ENCODE data around the gene UNCX.
"Not testable (repeated sequence)": the region's sequence is repeated elsewhere in the genome, so short reads cannot be mapped to it uniquely, and the experiment has no call there.

UNCX gene

GRCh38 chr7:1259621-1260243, 27.1 kb downstream of the UNCX start:
- DNase-seq: no peak

- no peak for DNase-seq
Measured at GRCh38 chr7:1260244-1260635, 27.6 kb downstream of the UNCX start.

DNA sequence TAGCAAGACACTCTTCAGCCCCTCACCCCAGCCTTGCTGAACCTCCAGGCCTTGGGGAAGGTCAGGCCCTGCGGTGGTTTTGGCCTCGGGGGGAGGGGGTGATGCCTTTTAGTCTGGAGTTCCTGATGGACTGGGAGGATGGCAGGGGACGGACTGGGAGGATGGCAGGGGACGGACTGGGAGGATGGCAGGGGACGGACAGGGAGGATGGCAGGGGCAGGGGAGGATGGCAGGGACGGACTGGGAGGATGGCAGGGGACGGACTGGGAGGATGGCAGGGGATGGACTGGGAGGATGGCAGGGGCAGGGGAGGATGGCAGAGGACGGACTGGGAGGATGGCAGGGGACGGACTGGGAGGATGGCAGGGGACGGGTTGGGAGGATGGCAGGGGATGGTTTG, 28.4 kb downstream of the UNCX start:
- not testable (repeated sequence) for DNase-seq

- no peak for DNase-seq
Measured at GRCh38 chr7:1262441-1262840, 29.8 kb downstream of the UNCX start.

- no peak for DNase-seq
Measured at GRCh38 chr7:1263391-1263951, 30.8 kb downstream of the UNCX start.

DNA sequence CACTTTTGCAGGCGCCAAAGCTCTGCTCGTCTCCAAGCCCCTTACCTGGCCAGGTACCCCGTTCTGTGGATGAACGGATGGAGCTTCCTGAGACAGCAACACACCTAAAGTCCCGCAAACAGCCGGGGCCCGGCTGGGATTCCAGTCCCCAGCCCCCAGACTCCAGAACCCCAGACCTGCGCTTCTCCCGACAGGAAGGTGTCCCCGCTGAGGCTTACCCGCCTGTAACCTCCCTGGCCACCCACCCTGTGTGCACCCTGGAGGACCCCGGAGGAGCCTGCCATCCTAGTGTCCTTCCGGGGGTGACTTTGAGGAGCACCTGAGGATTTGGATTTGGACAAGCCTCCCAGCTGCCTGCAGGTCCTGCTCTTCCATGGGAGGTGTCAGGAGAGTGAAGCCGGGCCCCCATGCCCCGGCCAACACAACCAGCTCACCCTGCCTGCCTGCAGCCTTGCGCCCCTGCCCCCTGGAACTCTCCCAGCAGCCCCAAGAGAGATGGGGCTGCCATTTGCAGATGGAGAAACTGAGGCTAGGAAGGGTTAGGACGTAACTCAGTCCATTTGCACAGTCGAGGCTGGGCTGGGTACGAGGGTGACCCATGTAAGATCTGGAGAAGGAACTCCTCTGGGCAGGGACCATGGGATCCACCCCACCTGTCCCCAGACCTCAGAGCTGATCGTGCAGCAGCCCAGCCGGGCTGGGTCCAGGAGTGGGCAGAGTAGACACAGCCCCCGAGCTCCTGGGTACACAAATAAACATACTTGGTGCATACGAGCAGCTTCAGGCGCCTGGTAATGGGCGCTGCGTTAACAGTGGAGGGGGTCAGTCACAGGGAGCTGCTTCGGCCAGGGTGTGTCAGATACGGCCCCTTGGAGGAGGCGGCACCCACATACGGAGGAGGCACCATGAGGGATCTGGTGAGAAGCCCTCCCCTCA, 31.9 kb downstream of the UNCX start:
- no peak for DNase-seq

DNA sequence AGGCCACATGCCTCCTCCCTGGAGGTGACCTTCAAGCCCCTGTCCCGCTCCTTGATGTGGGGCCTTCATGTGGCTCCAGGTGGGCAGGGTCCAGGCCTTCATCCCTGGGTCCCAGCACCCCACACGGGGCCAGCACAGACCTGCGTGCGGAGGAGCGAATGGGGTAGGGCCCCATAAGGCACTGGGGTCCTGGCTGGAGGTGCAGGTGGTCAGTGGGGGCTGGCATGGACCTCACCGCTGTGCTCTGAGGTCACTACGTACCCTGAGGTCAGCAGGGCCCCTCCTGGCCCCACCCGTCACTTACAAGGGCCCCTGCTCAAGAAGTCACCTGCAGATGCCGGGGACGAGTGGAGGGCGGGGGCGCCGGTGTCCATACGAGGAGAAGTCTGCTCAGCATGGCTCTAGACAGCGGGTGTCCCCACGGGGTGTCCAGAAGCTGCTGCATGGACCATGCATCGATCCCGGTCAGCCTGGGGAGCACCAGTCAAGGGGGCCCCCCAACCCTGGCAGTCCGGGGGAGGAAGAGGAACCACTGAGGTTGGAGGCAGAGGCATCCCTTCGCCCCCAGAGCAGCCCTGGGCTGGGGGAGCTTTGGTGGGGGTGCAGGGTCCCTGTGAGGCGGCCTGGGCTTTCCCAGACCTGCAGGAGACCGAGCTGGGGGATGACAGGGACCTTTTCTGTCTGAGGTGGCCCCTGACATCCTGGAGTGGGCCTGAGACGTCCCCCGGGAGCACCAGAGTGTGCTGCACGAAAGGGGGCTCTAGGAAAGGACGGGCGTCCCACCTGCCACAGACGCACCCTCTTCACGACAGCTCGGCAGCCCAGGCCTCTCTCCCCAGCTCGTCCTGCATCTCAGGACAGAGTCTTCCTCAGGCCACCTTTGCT, 34.6 kb downstream of the UNCX start:
- DNase-seq: no peak

- DNase-seq: no peak
Measured at GRCh38 chr7:1268076-1268815, 35.6 kb downstream of the UNCX start.

GRCh38 chr7:1268866-1269265, 36.2 kb downstream of the UNCX start:
- DNase-seq: no peak

DNA sequence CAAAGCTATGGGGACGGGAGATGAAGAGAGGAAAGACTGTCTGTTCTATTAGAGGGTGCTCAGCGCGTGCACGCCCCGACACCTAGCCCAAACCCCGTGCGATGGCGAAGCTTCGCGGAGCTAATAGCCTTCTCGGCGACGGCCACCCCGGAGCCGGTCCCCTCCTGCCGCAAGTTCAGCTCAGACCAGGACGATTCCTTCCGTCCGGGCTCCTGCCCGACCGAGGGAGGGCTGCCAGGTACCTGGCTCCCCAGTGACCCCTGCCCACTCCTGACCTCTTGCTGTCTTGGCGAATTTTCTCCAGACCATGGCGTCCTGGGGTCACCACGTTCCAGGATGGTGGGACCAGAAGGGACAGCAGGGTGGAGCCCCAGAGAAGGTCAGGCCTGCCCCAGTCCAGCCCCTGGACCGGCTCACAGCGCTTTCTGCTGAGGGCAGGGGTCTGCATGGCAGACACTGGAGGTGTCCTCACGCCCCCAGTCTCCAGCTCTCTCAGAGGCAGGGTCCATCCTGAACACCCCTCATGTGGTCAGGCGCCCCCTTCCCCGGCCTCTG, 36.7 kb downstream of the UNCX start:
- DNase-seq: no peak

DNA sequence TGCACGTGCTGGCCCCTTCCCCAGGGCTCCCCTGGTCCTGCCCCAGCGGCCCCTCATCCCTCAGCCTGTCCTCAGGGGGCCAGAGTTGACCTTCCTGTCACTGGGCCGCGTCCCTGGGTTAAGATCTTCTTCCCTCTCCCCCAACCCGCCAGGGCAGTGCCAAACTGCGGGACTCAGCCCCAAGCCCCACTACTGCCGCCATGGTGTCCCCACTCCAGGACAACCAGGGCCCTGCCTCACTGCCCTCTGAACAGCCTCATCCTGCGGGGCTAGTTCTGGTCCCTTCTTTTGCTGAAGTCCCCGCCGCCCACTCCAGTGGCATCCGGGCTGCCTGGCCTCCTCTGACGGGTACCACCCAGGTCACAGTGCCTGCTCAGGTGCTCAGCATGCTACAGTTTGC, 37.5 kb downstream of the UNCX start:
- DNase-seq: no peak

- no peak for DNase-seq
Measured at GRCh38 chr7:1271046-1271445, 38.4 kb downstream of the UNCX start.

- DNase-seq: no peak
Measured at GRCh38 chr7:1271656-1272055, 39.0 kb downstream of the UNCX start.

- DNase-seq: not testable (repeated sequence)
Measured at GRCh38 chr7:1272136-1272535, 39.5 kb downstream of the UNCX start.

DNA sequence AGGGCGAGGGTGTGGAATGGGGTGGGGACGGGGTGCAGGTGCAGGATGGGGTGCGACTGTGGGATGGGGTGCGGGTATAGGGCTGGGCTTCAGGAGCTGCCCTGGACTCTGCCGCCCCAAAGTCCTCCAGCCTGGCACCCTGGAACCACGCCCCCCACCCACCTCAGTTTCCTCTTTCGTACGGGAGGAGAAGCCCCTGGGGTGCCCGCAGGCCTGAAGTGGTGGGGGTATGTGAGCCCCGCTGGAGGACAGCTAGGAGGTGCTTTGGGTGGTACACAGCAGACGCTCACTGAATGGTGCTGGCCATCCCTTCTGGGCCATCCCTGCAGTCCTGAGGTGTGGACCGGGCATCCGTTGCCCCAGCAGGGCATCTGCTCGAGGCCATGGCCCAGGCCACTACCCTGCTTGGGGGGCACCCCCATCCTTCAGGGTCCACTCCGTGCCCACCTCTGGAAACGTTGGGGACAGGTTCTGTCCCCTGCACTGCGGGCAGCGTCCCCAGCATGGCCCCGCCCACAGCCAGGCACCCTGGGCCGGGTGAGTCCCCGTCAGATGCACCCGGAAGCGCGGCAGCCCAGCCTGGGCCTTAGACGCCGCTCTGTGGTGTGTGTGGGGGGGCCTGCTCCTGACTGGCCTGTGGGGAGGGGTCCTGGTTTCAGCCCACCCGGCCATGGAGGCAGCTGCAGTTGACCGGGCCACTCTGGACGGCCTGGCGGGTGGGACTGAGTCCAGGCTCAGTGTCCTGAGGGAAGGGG, 41.6 kb downstream of the UNCX start:
- no peak for DNase-seq

GRCh38 chr7:1274876-1275375, 42.3 kb downstream of the UNCX start:
- DNase-seq: no peak

- DNase-seq: no peak
Measured at GRCh38 chr7:1275451-1276381, 43.0 kb downstream of the UNCX start.

- DNase-seq: no peak
Measured at GRCh38 chr7:1276626-1277175, 44.0 kb downstream of the UNCX start.

GRCh38 chr7:1278543-1278942, 45.9 kb downstream of the UNCX start:
- no peak for DNase-seq
